HepG2 (cell line): Measurements from ENCODE around the gene EMC9. TPM values are rescaled to one million over a fixed set of nuclear protein-coding genes. Genes with fewer than 3 reads are reported as not detected.

Experiments
- HNRNPH1 ChIP-seq: fragments of 200-400 bp; formaldehyde crosslinking; optimal IDR thresholded peaks from 2 replicates; pipeline ENCODE3; 2017; ENCODE audit warnings: mild to moderate bottlenecking, low read depth, low read length
- KLF15 ChIP-seq: sonication (generic); formaldehyde crosslinking; IDR thresholded peaks from 2 replicates; pipeline ENCODE4 v1.8.1; 2023; ENCODE audit warnings: borderline replicate concordance, mild to moderate bottlenecking, inconsistent platforms, missing genetic modification reagents, mixed read lengths
- NR1H2 ChIP-seq: sonication (generic); formaldehyde crosslinking; IDR thresholded peaks from 2 replicates; pipeline ENCODE4 v1.8.1; 2022; ENCODE audit warnings: low read depth, missing genetic modification reagents, borderline replicate concordance
- PCBP2 ChIP-seq: fragments of 200-400 bp; formaldehyde crosslinking; optimal IDR thresholded peaks from 2 replicates; pipeline ENCODE3; 2018; ENCODE audit warnings: low read length, low read depth; ENCODE audit not compliant: poor library complexity, severe bottlenecking
- RBAK ChIP-seq: sonication (generic); formaldehyde crosslinking; IDR thresholded peaks from 2 replicates; pipeline ENCODE4 v1.5.1; 2020; ENCODE audit warnings: mild to moderate bottlenecking, missing genetic modification reagents
- RBFOX2 ChIP-seq: fragments of 200-400 bp; formaldehyde crosslinking; IDR thresholded peaks from 2 replicates; pipeline ENCODE4 v1.6.1; 2017; ENCODE audit warnings: low read depth, mild to moderate bottlenecking, low read length
- RFX5 ChIP-seq: IDR thresholded peaks from 2 replicates; pipeline ENCODE4 v1.6.1; 2011; ENCODE audit warnings: low read depth, low read length, improper control_type of control experiment
- SRSF1 ChIP-seq: fragments of 200-400 bp; formaldehyde crosslinking; optimal IDR thresholded peaks from 2 replicates; pipeline ENCODE3; 2017; ENCODE audit warnings: mild to moderate bottlenecking, low read depth, low read length, moderate library complexity
- ZNF121 ChIP-seq: sonication (generic); formaldehyde crosslinking; IDR thresholded peaks from 2 replicates; pipeline ENCODE4 v1.5.0; 2020; ENCODE audit warnings: mild to moderate bottlenecking, missing genetic modification reagents
- ZNF24 ChIP-seq: fragments of 450-650 bp; IDR thresholded peaks from 2 replicates; pipeline ENCODE4 v1.6.1; 2017; ENCODE audit warnings: antibody characterized with exemption, mild to moderate bottlenecking
- ZNF326 ChIP-seq: sonication (generic); formaldehyde crosslinking; IDR thresholded peaks from 2 replicates; pipeline ENCODE4 v1.4.0; 2020; ENCODE audit warnings: missing genetic modification reagents, borderline replicate concordance
- ZNF570 ChIP-seq: sonication (generic); formaldehyde crosslinking; IDR thresholded peaks from 2 replicates; pipeline ENCODE4 v1.4.0; 2020; ENCODE audit warnings: mild to moderate bottlenecking, missing genetic modification reagents, borderline replicate concordance
- ZNF615 ChIP-seq: sonication (generic); formaldehyde crosslinking; IDR thresholded peaks from 2 replicates; pipeline ENCODE4 v1.5.0; 2020; ENCODE audit warnings: mild to moderate bottlenecking, missing genetic modification reagents, borderline replicate concordance
- ZSCAN25 ChIP-seq: sonication (generic); formaldehyde crosslinking; IDR thresholded peaks from 2 replicates; pipeline ENCODE4 v1.8.0; 2022; ENCODE audit warnings: mild to moderate bottlenecking, missing genetic modification reagents
- polyA plus RNA-seq, 8 experiments: library from polyadenylated mRNA; depleted of rRNA in 3 of 8; stranded (reverse) in 7 of 8; unstranded in 1 of 8; fragments of >200 nt; fragmentation: Illumina TruSeq in 4 of 8; extraction: Trizol in 4 of 8; gene quantifications; 2 replicates each; pipeline versions ENCODE4 v1.2.1 to v1.2.3, GENCODE V29; 2011 to 2016; ENCODE audit warnings: low read depth in 4 of 8, missing spikeins in 1 of 8, mixed read lengths in 1 of 8; ENCODE audit not compliant: insufficient read depth in 1 of 8
- total RNA-seq, 5 experiments: library from RNA; depleted of rRNA; stranded (reverse); fragments of >200 nt; fragmentation: Illumina TruSeq; extraction: Trizol; gene quantifications; 2 replicates each; pipeline ENCODE4 v1.2.3, GENCODE V29; 2016; ENCODE audit warnings: low read depth in 1 of 5
- TF ChIP-seq, protein P1 (sequence below): IDR thresholded peaks from 2 replicates; pipeline ENCODE4 v1.6.1; 2012; ENCODE audit warnings: low read depth, low read length, improper control_type of control experiment
- TF ChIP-seq, protein P2 (sequence below), 2 experiments: IDR thresholded peaks; 2 replicates each; pipeline ENCODE4 v1.6.1; 2011 to 2012; ENCODE audit warnings: low read length in 2 of 2, borderline replicate concordance in 1 of 2, low read depth in 1 of 2, mild to moderate bottlenecking in 1 of 2, moderate library complexity in 1 of 2
- TF ChIP-seq, protein P3 (sequence below): sonication (generic); formaldehyde crosslinking; IDR thresholded peaks from 2 replicates; pipeline ENCODE4 v1.8.1; 2023; ENCODE audit warnings: mild to moderate bottlenecking, missing genetic modification reagents
- TF ChIP-seq, protein P4 (sequence below): sonication (generic); formaldehyde crosslinking; IDR thresholded peaks from 2 replicates; pipeline ENCODE4 v1.4.0; 2020; ENCODE audit warnings: missing genetic modification reagents
- TF ChIP-seq, protein P5 (sequence below): sonication (generic); formaldehyde crosslinking; IDR thresholded peaks from 2 replicates; pipeline ENCODE4 v1.5.0; 2020; ENCODE audit warnings: missing genetic modification reagents

Gene EMC9
- total and polyA plus RNA-seq, 2 of the 13 experiments (the other 11 are each of a cell fraction or from before 2014, with no cell fraction given): 60.5 to 78.7 TPM

DNA sequence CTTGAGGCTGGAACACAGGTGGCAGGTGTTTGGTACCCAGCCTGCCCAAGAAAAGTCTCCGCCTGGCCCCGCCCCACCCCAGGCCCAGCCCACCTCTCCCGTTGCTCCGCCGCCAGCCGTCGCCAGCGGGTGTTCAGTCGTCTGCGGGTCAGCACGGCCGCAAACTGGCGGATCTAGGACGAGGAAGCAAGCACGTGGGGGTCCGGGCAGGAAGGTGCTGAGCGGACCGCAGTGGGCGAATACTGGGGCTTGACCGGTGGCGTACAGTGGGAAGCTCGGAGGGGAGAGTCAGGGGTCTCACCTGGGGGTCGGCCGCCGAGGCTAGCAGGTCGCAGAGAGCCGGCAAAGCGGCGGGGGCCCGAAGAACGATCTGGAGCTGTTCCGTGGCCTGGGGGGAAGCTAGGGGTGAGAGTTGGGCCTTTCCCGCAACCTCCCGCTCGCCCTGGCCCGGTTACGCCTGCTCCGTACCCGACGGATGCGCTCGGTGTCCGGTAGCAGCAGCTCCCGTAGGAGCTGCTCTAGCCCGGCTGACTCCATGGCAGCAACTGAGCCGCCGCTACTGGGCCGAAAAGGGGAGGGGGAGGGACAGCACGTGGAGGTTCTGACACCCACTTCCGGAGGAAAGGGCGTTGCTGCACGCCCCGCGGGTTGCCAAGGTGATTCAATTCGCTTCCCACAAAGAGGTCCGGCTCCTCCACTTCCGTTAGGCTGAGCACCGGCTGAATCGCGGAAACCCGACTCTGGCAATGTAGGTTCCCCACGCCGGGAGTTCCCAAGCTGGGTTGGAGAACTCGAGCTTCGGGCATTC lies 47.1 kb upstream of the EMC9 start, which contains the start of gene IPO4 (continued):
- TF ChIP-seq, protein P1, sequence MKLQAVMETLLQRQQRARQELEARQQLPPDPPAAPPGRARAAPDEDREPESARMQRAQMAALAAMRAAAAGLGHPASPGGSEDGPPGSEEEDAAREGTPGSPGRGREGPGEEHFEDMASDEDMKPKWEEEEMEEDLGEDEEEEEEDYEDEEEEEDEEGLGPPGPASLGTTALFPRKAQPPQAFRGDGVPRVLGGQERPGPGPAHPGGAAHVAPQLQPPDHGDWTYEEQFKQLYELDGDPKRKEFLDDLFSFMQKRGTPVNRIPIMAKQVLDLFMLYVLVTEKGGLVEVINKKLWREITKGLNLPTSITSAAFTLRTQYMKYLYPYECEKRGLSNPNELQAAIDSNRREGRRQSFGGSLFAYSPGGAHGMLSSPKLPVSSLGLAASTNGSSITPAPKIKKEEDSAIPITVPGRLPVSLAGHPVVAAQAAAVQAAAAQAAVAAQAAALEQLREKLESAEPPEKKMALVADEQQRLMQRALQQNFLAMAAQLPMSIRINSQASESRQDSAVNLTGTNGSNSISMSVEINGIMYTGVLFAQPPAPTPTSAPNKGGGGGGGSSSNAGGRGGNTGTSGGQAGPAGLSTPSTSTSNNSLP: peak; percentile 98
- TF ChIP-seq RBAK (CRISPR knock-in tag): no peak
- peak; percentile 72 for TF ChIP-seq RFX5
- peak; percentile 98 for TF ChIP-seq SRSF1
- TF ChIP-seq ZNF24: peak; percentile 92
- no peak for TF ChIP-seq ZNF326 (CRISPR knock-in tag)
- TF ChIP-seq, protein P2, sequence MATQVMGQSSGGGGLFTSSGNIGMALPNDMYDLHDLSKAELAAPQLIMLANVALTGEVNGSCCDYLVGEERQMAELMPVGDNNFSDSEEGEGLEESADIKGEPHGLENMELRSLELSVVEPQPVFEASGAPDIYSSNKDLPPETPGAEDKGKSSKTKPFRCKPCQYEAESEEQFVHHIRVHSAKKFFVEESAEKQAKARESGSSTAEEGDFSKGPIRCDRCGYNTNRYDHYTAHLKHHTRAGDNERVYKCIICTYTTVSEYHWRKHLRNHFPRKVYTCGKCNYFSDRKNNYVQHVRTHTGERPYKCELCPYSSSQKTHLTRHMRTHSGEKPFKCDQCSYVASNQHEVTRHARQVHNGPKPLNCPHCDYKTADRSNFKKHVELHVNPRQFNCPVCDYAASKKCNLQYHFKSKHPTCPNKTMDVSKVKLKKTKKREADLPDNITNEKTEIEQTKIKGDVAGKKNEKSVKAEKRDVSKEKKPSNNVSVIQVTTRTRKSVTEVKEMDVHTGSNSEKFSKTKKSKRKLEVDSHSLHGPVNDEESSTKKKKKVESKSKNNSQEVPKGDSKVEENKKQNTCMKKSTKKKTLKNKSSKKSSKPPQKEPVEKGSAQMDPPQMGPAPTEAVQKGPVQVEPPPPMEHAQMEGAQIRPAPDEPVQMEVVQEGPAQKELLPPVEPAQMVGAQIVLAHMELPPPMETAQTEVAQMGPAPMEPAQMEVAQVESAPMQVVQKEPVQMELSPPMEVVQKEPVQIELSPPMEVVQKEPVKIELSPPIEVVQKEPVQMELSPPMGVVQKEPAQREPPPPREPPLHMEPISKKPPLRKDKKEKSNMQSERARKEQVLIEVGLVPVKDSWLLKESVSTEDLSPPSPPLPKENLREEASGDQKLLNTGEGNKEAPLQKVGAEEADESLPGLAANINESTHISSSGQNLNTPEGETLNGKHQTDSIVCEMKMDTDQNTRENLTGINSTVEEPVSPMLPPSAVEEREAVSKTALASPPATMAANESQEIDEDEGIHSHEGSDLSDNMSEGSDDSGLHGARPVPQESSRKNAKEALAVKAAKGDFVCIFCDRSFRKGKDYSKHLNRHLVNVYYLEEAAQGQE (IDR thresholded peaks at IDR 0.05; ENCODE audit: borderline replicate concordance in 1 of 2, low read depth in 1 of 2, low read length in 2 of 2): peak in 1 of 2 experiments; percentile 78; a peak in 2 of 4 replicates
- no peak for TF ChIP-seq ZNF121 (CRISPR knock-in tag)
- TF ChIP-seq, protein P3, sequence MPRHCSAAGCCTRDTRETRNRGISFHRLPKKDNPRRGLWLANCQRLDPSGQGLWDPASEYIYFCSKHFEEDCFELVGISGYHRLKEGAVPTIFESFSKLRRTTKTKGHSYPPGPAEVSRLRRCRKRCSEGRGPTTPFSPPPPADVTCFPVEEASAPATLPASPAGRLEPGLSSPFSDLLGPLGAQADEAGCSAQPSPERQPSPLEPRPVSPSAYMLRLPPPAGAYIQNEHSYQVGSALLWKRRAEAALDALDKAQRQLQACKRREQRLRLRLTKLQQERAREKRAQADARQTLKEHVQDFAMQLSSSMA: peak; percentile 98
- TF ChIP-seq, protein P4, sequence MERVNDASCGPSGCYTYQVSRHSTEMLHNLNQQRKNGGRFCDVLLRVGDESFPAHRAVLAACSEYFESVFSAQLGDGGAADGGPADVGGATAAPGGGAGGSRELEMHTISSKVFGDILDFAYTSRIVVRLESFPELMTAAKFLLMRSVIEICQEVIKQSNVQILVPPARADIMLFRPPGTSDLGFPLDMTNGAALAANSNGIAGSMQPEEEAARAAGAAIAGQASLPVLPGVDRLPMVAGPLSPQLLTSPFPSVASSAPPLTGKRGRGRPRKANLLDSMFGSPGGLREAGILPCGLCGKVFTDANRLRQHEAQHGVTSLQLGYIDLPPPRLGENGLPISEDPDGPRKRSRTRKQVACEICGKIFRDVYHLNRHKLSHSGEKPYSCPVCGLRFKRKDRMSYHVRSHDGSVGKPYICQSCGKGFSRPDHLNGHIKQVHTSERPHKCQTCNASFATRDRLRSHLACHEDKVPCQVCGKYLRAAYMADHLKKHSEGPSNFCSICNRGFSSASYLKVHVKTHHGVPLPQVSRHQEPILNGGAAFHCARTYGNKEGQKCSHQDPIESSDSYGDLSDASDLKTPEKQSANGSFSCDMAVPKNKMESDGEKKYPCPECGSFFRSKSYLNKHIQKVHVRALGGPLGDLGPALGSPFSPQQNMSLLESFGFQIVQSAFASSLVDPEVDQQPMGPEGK (CRISPR knock-in tag): peak; percentile 95
- TF ChIP-seq PCBP2: peak; percentile 73
- peak; percentile 74; the same call in 1 of the 2 replicates for TF ChIP-seq NR1H2 (CRISPR knock-in tag)
- no peak for TF ChIP-seq ZNF570
- TF ChIP-seq ZNF615: no peak
- peak; percentile 93 for TF ChIP-seq ZSCAN25 (CRISPR knock-in tag)
- TF ChIP-seq RBFOX2: peak; percentile 99
- TF ChIP-seq, protein P5, sequence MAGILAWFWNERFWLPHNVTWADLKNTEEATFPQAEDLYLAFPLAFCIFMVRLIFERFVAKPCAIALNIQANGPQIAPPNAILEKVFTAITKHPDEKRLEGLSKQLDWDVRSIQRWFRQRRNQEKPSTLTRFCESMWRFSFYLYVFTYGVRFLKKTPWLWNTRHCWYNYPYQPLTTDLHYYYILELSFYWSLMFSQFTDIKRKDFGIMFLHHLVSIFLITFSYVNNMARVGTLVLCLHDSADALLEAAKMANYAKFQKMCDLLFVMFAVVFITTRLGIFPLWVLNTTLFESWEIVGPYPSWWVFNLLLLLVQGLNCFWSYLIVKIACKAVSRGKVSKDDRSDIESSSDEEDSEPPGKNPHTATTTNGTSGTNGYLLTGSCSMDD (CRISPR knock-in tag): no peak; the same call in none of the 2 replicates
- TF ChIP-seq KLF15 (CRISPR knock-in tag): peak; percentile 98; the same call in 1 of the 2 replicates
- peak; percentile 94 for TF ChIP-seq HNRNPH1
